Activated CD8-positive, alpha-beta T cell treated with anti-CD3 and anti-CD28 coated beads, Interleukin-2, amount 10 ng/mL, durations not matched to agents 7 days and 5 days (primary cell): ENCODE data around the gene ITGA2B. TPM values are rescaled to one million over a fixed set of nuclear protein-coding genes. Genes with fewer than 3 reads are reported as not detected.
A peak's percentile ranks its signal among the peaks of the same experiment; 100 is the strongest.

Source experiments
- ATAC-seq: fragments of 150-1000 bp; cut with Tn5 transposase; one replicate; pipeline ENCODE4 v1.10.0; 2021; ENCODE audit warnings: moderate library complexity
- CTCF ChIA-PET: fragments of 350-600 bp; sonication (Branson Sonifier 250); formaldehyde crosslinking; loops from one replicate; lab custom pipeline; 2021; ENCODE audit warnings: antibody characterized with exemption; lab: Charles Lee
- POLR2A ChIA-PET: fragments of 350-600 bp; sonication (Branson Sonifier 250); formaldehyde crosslinking; loops from one replicate; lab custom pipeline; 2021; ENCODE audit warnings: antibody characterized with exemption; lab: Charles Lee
- DNase-seq: peaks from one replicate; pipeline ENCODE4 v3.0.0-alpha.2; 2020
- H3K27ac Mint-ChIP-seq: one replicate; pipeline ENCODE4 v1.8.0; 2021; ENCODE audit warnings: mild to moderate bottlenecking, mixed read lengths
- H3K27me3 Mint-ChIP-seq: one replicate; pipeline ENCODE4 v1.8.0; 2021; ENCODE audit warnings: low read depth, mixed read lengths
- H3K36me3 Mint-ChIP-seq: one replicate; pipeline ENCODE4 v1.8.0; 2021; ENCODE audit warnings: low read depth, mixed read lengths
- H3K4me1 Mint-ChIP-seq: one replicate; pipeline ENCODE4 v1.8.0; 2021; ENCODE audit warnings: low read depth, mixed read lengths
- H3K4me3 Mint-ChIP-seq: one replicate; pipeline ENCODE4 v1.8.0; 2021; ENCODE audit warnings: mild to moderate bottlenecking, mixed read lengths
- H3K9me3 Mint-ChIP-seq: one replicate; pipeline ENCODE4 v1.8.0; 2022; ENCODE audit warnings: mixed read lengths; ENCODE audit not compliant: insufficient read depth
- total RNA-seq, 2 experiments: library from RNA; stranded (reverse); gene quantifications; one replicate each; pipeline ENCODE4 v1.2.3, GENCODE V29; 2021

The ITGA2B gene
- total RNA-seq, 2 experiments from 2014 or later: 0.39 to 0.82 TPM

- peak; percentile 93 for ATAC-seq
- H3K4me1 Mint-ChIP-seq: peaks cover 4% of the 10 kb centered on the region
- no peaks in the 10 kb centered on the region for H3K9me3 Mint-ChIP-seq
- POLR2A ChIA-PET: interaction anchor here (0.7 kb wide), 1 partner anchor 12 kb away, joined by 3 read pairs; no protein-coding TSS in a partner anchor
- no peak within 1 kb of the TSS for H3K27ac Mint-ChIP-seq
- no peaks in the 10 kb centered on the region for H3K36me3 Mint-ChIP-seq
- CTCF ChIA-PET: interaction anchor here (0.7 to 3.5 kb wide), 22 partner anchors 8 to 420 kb away, joined by 3 to 29 read pairs (median 5); partner anchors contain the start of gene GRN
- DNase-seq: peak; percentile 70
- peak within 1 kb of the TSS; percentile 73 for H3K4me3 Mint-ChIP-seq
- H3K27me3 Mint-ChIP-seq: peaks cover 40% of the 10 kb centered on the region
Measured at GRCh38 chr17:44363613-44364159, 25.8 kb downstream of the ITGA2B start, which contains the start of gene FAM171A2. TSS of gene FAM171A2 (minus strand) at chr17:44363853. CDS start at chr17:44363714, 139 bp downstream.

DNA sequence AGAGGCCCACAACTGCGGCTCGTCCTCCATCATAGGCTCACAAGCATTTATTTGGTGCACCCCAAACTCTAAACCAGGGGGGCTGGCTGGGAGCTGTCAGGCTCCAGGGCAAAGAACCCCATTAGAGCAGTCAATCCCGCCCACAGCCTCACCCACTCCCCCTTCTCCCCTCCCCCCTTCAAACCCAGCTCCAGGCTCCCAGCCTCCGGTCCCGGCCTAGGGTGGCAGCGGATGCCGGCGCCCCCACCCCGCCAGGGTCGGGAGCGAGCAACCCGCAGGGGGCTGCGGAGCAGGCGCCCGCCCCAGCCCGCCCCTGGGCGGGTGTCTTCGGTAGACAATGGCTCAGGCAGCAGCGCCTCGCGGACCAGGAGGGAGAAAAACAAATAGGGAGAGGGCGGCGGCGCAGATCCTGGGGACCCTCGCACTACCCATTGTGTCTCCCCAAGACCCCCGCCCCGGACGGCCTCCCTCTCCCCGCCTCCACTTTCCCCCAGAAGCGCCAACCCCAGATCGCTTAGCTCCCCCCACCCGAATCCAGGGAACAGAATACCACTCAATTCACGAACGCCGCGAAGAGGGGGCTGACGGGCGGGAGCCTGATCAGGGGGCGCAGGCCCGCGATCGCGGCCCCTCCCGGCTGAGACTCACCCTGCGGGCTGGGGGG lies 26.4 kb downstream of the ITGA2B start:
- H3K9me3 Mint-ChIP-seq: no peaks in the 10 kb centered on the region
- CTCF ChIA-PET: interaction anchor here (0.7 to 3.5 kb wide), 22 partner anchors 8 to 419 kb away, joined by 3 to 29 read pairs (median 5); partner anchors contain the start of gene GRN
- no peak overlapping the region for H3K27ac Mint-ChIP-seq
- H3K4me1 Mint-ChIP-seq: peaks cover 4% of the 10 kb centered on the region
- no peaks in the 10 kb centered on the region for H3K36me3 Mint-ChIP-seq
- H3K27me3 Mint-ChIP-seq: peaks cover 40% of the 10 kb centered on the region
- ATAC-seq (peak; percentile 50), DNase-seq (no peak)
- peak overlapping the region; percentile 67 for H3K4me3 Mint-ChIP-seq
- POLR2A ChIA-PET: interaction anchor here (0.7 to 1.1 kb wide), 2 partner anchors 8 to 12 kb away, joined by 3 read pairs; no protein-coding TSS in a partner anchor

GRCh38 chr17:44362459-44362948 lies 26.9 kb downstream of the ITGA2B start:
- H3K4me1 Mint-ChIP-seq: peaks cover 4% of the 10 kb centered on the region
- no peaks in the 10 kb centered on the region for H3K36me3 Mint-ChIP-seq
- H3K4me3 Mint-ChIP-seq: no peak overlapping the region
- no peak overlapping the region for H3K27ac Mint-ChIP-seq
- DNase-seq: no peak
- POLR2A ChIA-PET: interaction anchor here (1.1 kb wide), 1 partner anchor 9 kb away, joined by 3 read pairs; no protein-coding TSS in a partner anchor
- no peak for ATAC-seq
- peaks cover 36% of the 10 kb centered on the region for H3K27me3 Mint-ChIP-seq
- H3K9me3 Mint-ChIP-seq: no peaks in the 10 kb centered on the region
- CTCF ChIA-PET: interaction anchor here (0.8 to 3.5 kb wide), 11 partner anchors 9 to 161 kb away, joined by 4 to 29 read pairs (median 7); partner anchors contain the start of gene GRN

GRCh38 chr17:44361292-44362260 lies 27.9 kb downstream of the ITGA2B start:
- Mint-ChIP-seq H3K4me1 (peaks cover 4% of the 10 kb centered on the region), H3K9me3 (no peaks in the 10 kb centered on the region), H3K36me3 (no peaks in the 10 kb centered on the region), H3K4me3 (no peak overlapping the region), H3K27ac (no peak overlapping the region), H3K27me3 (peaks cover 30% of the 10 kb centered on the region)
- ChIA-PET CTCF (interaction anchor here (0.9 to 3.5 kb wide), 5 partner anchors 8 to 162 kb away, joined by 5 to 29 read pairs (median 15); no protein-coding TSS in a partner anchor), POLR2A (no interaction called here)
- no peak for ATAC-seq
- no peak for DNase-seq

- peaks cover 4% of the 10 kb centered on the region for H3K4me1 Mint-ChIP-seq
- no peak for ATAC-seq
- H3K27me3 Mint-ChIP-seq: peaks cover 26% of the 10 kb centered on the region
- H3K36me3 Mint-ChIP-seq: no peaks in the 10 kb centered on the region
- H3K9me3 Mint-ChIP-seq: no peaks in the 10 kb centered on the region
- no peak overlapping the region for H3K27ac Mint-ChIP-seq
- POLR2A ChIA-PET: no interaction called here
- no peak overlapping the region for H3K4me3 Mint-ChIP-seq
- CTCF ChIA-PET: interaction anchor here (1.1 to 2.2 kb wide), 3 partner anchors 9 to 163 kb away, joined by 3 to 8 read pairs (median 4); no protein-coding TSS in a partner anchor
- no peak for DNase-seq
Measured at GRCh38 chr17:44360826-44361225, 28.6 kb downstream of the ITGA2B start.

GRCh38 chr17:44360144-44360533 lies 29.3 kb downstream of the ITGA2B start:
- ChIA-PET POLR2A (no interaction called here), CTCF (interaction anchor here (1.0 to 4.8 kb wide), 5 partner anchors 9 to 163 kb away, joined by 3 to 16 read pairs (median 4); partner anchors contain the start of gene GRN)
- DNase-seq (no peak), ATAC-seq (no peak)
- H3K36me3 Mint-ChIP-seq: no peaks in the 10 kb centered on the region
- H3K4me1 Mint-ChIP-seq: peaks cover 4% of the 10 kb centered on the region
- peaks cover 26% of the 10 kb centered on the region for H3K27me3 Mint-ChIP-seq
- H3K9me3 Mint-ChIP-seq: no peaks in the 10 kb centered on the region
- no peak overlapping the region for H3K27ac Mint-ChIP-seq
- H3K4me3 Mint-ChIP-seq: no peak overlapping the region

GRCh38 chr17:44359458-44360143 lies 29.8 kb downstream of the ITGA2B start:
- Mint-ChIP-seq H3K36me3 (no peaks in the 10 kb centered on the region), H3K27ac (no peak overlapping the region), H3K4me3 (no peak overlapping the region), H3K27me3 (peaks cover 26% of the 10 kb centered on the region), H3K9me3 (no peaks in the 10 kb centered on the region), H3K4me1 (peaks cover 4% of the 10 kb centered on the region)
- DNase-seq (no peak), ATAC-seq (no peak)
- ChIA-PET POLR2A (no interaction called here), CTCF (interaction anchor here (1.0 to 4.8 kb wide), 6 partner anchors 9 to 164 kb away, joined by 3 to 16 read pairs (median 4); partner anchors contain the start of gene GRN)

GRCh38 chr17:44359006-44359405 lies 30.4 kb downstream of the ITGA2B start:
- Mint-ChIP-seq H3K4me1 (peaks cover 5% of the 10 kb centered on the region), H3K27ac (no peak overlapping the region), H3K36me3 (no peaks in the 10 kb centered on the region), H3K4me3 (no peak overlapping the region), H3K9me3 (no peaks in the 10 kb centered on the region), H3K27me3 (peaks cover 26% of the 10 kb centered on the region)
- CTCF ChIA-PET: interaction anchor here (0.6 to 4.8 kb wide), 4 partner anchors 13 to 164 kb away, joined by 3 to 16 read pairs (median 3); partner anchors contain the start of gene GRN
- ATAC-seq (no peak), DNase-seq (no peak)
- POLR2A ChIA-PET: no interaction called here

DNA sequence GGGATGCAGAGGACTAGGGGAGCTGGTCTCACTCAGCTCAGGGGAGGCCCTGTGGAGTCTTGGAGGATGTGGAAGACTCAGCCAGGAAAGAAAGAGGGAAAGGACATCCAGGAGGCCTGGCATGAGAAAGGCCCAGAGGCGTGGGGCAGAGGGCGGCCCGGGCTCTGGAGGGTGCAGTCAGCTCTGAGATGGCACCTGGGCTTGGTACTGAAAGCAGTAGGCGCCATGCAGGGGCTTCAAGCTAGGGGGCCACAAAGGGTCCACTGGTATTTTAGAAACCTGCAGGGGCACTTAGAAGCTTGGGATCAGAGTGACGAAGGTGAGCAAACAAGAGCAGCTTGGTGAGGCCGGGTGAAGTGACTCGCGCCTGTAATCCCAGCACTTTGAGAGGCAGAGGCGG lies 31.4 kb downstream of the ITGA2B start:
- ATAC-seq (no peak), DNase-seq (no peak)
- H3K4me1 Mint-ChIP-seq: peaks cover 1% of the 10 kb centered on the region
- POLR2A ChIA-PET: no interaction called here
- H3K9me3 Mint-ChIP-seq: no peaks in the 10 kb centered on the region
- peaks cover 26% of the 10 kb centered on the region for H3K27me3 Mint-ChIP-seq
- CTCF ChIA-PET: interaction anchor here (0.6 to 4.8 kb wide), 6 partner anchors 12 to 173 kb away, joined by 3 to 16 read pairs (median 4); partner anchors contain the start of gene GRN
- H3K36me3 Mint-ChIP-seq: peaks cover under 1% of the 10 kb centered on the region
- H3K27ac Mint-ChIP-seq: no peak overlapping the region
- H3K4me3 Mint-ChIP-seq: no peak overlapping the region

GRCh38 chr17:44356241-44356640 lies 33.2 kb downstream of the ITGA2B start:
- no peak overlapping the region for H3K27ac Mint-ChIP-seq
- no peak overlapping the region for H3K4me3 Mint-ChIP-seq
- CTCF ChIA-PET: interaction anchor here (1.6 to 4.8 kb wide), 2 partner anchors 11 to 147 kb away, joined by 4 to 16 read pairs; partner anchors contain the start of gene GRN
- ATAC-seq: no peak
- POLR2A ChIA-PET: no interaction called here
- H3K9me3 Mint-ChIP-seq: no peaks in the 10 kb centered on the region
- peaks cover 1% of the 10 kb centered on the region for H3K4me1 Mint-ChIP-seq
- peaks cover 13% of the 10 kb centered on the region for H3K27me3 Mint-ChIP-seq
- peaks cover 9% of the 10 kb centered on the region for H3K36me3 Mint-ChIP-seq
- no peak for DNase-seq
